Activated CD4-positive, alpha-beta T cell treated with anti-CD3 and anti-CD28 coated beads for 48 hours (primary cell): Measurements from ENCODE around the gene CATSPERD.
"Not testable (repeated sequence)": the region's sequence is repeated elsewhere in the genome, so short reads cannot be mapped to it uniquely, and the experiment has no call there.

Experiments
- DNase-seq: peaks from one replicate; pipeline ENCODE4 v3.0.0-alpha.2; 2020

CATSPERD gene

GRCh38 chr19:5743630-5744029 lies 23.2 kb downstream of the CATSPERD start:
- DNase-seq, result no peak

- DNase-seq, result not testable (repeated sequence)
These were observed 24.6 kb downstream of the CATSPERD start for GRCh38 chr19:5744999-5745398.

- DNase-seq, result not testable (repeated sequence)
These were observed 28.5 kb downstream of the CATSPERD start for GRCh38 chr19:5748920-5749319.

- no peak for DNase-seq
These were observed 29.1 kb downstream of the CATSPERD start for GRCh38 chr19:5749505-5749904.

- DNase-seq, result no peak
These were observed 31.3 kb downstream of the CATSPERD start for GRCh38 chr19:5751709-5752108.

GRCh38 chr19:5753743-5754142 lies 33.3 kb downstream of the CATSPERD start:
- no peak for DNase-seq

- DNase-seq, result no peak
These were observed 42.3 kb downstream of the CATSPERD start for GRCh38 chr19:5762608-5763217.

- no peak for DNase-seq
These were observed 44.8 kb downstream of the CATSPERD start for GRCh38 chr19:5765220-5765619.

- DNase-seq, result no peak
These were observed 47.5 kb downstream of the CATSPERD start for GRCh38 chr19:5767949-5768348.

GRCh38 chr19:5772416-5772815 lies 52.0 kb downstream of the CATSPERD start:
- no peak for DNase-seq

- no peak for DNase-seq
These were observed 52.8 kb downstream of the CATSPERD start for GRCh38 chr19:5773276-5773675.

GRCh38 chr19:5774921-5775320 lies 54.5 kb downstream of the CATSPERD start:
- no peak for DNase-seq

- DNase-seq, result no peak
These were observed 55.4 kb downstream of the CATSPERD start for GRCh38 chr19:5775668-5776309.

- no peak for DNase-seq
These were observed 58.0 kb downstream of the CATSPERD start for GRCh38 chr19:5778402-5778801.

GRCh38 chr19:5780916-5781315 lies 60.5 kb downstream of the CATSPERD start:
- not testable (repeated sequence) for DNase-seq

GRCh38 chr19:5782322-5782721 lies 61.9 kb downstream of the CATSPERD start:
- DNase-seq, result no peak

- DNase-seq, result no peak
These were observed 62.8 kb downstream of the CATSPERD start for GRCh38 chr19:5782945-5783919.

- no peak for DNase-seq
These were observed 64.2 kb downstream of the CATSPERD start, which contains the start of gene PRR22 for GRCh38 chr19:5784581-5785147. Gene PRR22, minus strand, starts transcription at chr19:5784746. Its CDS starts 86 bp downstream, at chr19:5784660.

- DNase-seq, result no peak
These were observed 65.0 kb downstream of the CATSPERD start for GRCh38 chr19:5785423-5785822.

- no peak for DNase-seq
These were observed 66.4 kb downstream of the CATSPERD start for GRCh38 chr19:5786593-5787408.

GRCh38 chr19:5787409-5788182 lies 67.2 kb downstream of the CATSPERD start:
- no peak for DNase-seq
